ENCODE measurements around the gene EEFSEC. TPM values are rescaled to one million over a fixed set of nuclear protein-coding genes. Genes with fewer than 3 reads are reported as not detected.

Gene EEFSEC
- total RNA-seq, 1 experiment from 2014 or later = 14.0 TPM

DNA sequence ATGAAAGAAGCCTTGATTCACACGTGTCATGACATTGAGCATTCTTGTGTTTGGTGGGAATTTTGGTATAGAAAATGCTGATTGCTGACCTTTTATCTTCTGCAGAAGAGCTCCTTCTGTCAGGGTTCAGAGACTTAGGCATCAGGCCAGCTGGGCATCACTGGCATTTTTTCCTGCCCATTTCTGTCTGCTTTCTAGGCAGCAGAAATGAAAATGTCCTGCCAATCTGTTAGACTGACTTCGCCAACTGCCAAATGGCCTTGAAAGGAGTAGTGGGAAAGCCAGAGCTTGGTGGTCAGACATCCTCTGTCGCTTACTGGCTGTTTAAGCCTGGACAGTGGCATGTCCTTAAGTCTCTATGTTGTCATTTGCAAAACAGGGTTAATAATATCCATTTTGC is 57.4 kb downstream of the EEFSEC start:
- Mint-ChIP-seq H3K27ac (ENCODE audit: unreplicated experiment) (no peak overlapping the region), H3K36me3 (ENCODE audit: insufficient read depth, unreplicated experiment) (peaks cover under 1% of the 10 kb centered on the region), H3K9me3 (ENCODE audit: unreplicated experiment) (no peaks in the 10 kb centered on the region), H3K4me3 (ENCODE audit: unreplicated experiment) (no peak overlapping the region), H3K4me1 (ENCODE audit: low read depth, unreplicated experiment) (no peaks in the 10 kb centered on the region), H3K27me3 (ENCODE audit: insufficient read depth, unreplicated experiment) (no peaks in the 10 kb centered on the region)
- ChIA-PET POLR2A (no interaction called here), CTCF (no interaction called here)
- no peak overlapping the region for H3K4me3 ChIP-seq (ENCODE audit: low read depth, low read length)
- no peak for DNase-seq
- H3K36me3 ChIP-seq (ENCODE audit: control insufficient read depth, insufficient read depth, low read length) = no peaks in the 10 kb centered on the region
- intact Hi-C loops (cut with micrococcal nuclease; ENCODE audit: unreplicated experiment) = no loop called here
- no peaks in the 10 kb centered on the region for H3K4me1 ChIP-seq
- no peaks in the 10 kb centered on the region for H3K27me3 ChIP-seq (replicated peaks; ENCODE audit: control insufficient read depth, insufficient read depth, low read length)
- TF ChIP-seq, protein P1, sequence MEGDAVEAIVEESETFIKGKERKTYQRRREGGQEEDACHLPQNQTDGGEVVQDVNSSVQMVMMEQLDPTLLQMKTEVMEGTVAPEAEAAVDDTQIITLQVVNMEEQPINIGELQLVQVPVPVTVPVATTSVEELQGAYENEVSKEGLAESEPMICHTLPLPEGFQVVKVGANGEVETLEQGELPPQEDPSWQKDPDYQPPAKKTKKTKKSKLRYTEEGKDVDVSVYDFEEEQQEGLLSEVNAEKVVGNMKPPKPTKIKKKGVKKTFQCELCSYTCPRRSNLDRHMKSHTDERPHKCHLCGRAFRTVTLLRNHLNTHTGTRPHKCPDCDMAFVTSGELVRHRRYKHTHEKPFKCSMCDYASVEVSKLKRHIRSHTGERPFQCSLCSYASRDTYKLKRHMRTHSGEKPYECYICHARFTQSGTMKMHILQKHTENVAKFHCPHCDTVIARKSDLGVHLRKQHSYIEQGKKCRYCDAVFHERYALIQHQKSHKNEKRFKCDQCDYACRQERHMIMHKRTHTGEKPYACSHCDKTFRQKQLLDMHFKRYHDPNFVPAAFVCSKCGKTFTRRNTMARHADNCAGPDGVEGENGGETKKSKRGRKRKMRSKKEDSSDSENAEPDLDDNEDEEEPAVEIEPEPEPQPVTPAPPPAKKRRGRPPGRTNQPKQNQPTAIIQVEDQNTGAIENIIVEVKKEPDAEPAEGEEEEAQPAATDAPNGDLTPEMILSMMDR (IDR thresholded peaks at IDR 0.05; ENCODE audit: insufficient read depth in 1 of 2, low read depth in 1 of 2, low read length in 1 of 2, severe bottlenecking in 1 of 2, unreplicated experiment in 1 of 2) = no peak
- no peaks in the 10 kb centered on the region for H3K9me3 ChIP-seq
- BruUV-seq (replicated peaks) = no TSS peak

DNA sequence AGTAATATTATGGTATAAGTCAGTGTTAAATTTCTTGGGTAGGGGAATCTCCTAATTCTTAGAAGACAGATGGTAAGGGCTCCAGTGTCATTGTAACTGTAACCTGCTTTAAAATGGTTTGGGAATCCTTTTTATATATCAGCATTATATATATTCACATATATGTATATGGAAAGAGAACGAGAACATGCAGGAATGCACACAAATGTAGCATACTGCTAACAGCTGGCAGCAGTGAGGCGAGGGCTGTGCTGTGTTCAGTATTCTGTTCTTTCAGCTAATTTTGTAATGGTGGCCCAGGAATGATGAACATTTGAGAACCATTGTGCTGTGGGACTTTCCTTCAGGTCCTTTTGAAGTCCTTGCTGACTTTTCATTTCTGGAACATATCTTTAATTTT is 60.8 kb downstream of the EEFSEC start:
- POLR2A ChIA-PET = no interaction called here
- no peaks in the 10 kb centered on the region for H3K4me1 ChIP-seq
- Mint-ChIP-seq H3K27me3 (ENCODE audit: insufficient read depth, unreplicated experiment) (no peaks in the 10 kb centered on the region), H3K36me3 (ENCODE audit: insufficient read depth, unreplicated experiment) (peaks cover 5% of the 10 kb centered on the region), H3K4me3 (ENCODE audit: unreplicated experiment) (no peak overlapping the region), H3K27ac (ENCODE audit: unreplicated experiment) (no peak overlapping the region), H3K4me1 (ENCODE audit: low read depth, unreplicated experiment) (no peaks in the 10 kb centered on the region), H3K9me3 (ENCODE audit: unreplicated experiment) (no peaks in the 10 kb centered on the region)
- CTCF ChIA-PET = no interaction called here
- BruUV-seq (replicated peaks) = no TSS peak
- H3K36me3 ChIP-seq (ENCODE audit: control insufficient read depth, insufficient read depth, low read length) = no peaks in the 10 kb centered on the region
- TF ChIP-seq, protein P1 (IDR thresholded peaks at IDR 0.05; ENCODE audit: insufficient read depth in 1 of 2, low read depth in 1 of 2, low read length in 1 of 2, severe bottlenecking in 1 of 2, unreplicated experiment in 1 of 2) = no peak
- intact Hi-C loops (cut with micrococcal nuclease; ENCODE audit: unreplicated experiment) = no loop called here
- H3K4me3 ChIP-seq (ENCODE audit: low read depth, low read length) = no peak overlapping the region
- DNase-seq = no peak
- no peaks in the 10 kb centered on the region for H3K9me3 ChIP-seq
- H3K27me3 ChIP-seq (replicated peaks; ENCODE audit: control insufficient read depth, insufficient read depth, low read length) = no peaks in the 10 kb centered on the region

DNA sequence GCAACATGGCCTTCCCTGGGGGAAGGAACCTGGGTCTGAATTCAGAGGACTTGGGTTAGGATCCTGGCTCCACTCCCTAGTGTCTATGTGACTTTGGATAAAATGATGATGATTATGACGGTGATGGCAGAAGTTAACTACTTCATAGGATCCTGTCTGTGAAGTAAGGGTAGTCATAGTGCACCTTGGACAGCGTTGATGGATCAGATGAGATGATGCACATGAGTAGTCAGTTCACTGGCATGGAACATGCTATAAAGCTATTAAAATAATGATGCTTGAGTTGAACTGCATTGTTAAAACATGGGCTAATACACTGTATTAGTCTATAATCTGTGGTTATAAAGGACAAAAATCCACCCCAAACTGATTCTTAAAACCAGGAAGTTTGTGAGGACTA is 62.0 kb downstream of the EEFSEC start:
- Mint-ChIP-seq H3K27ac (ENCODE audit: unreplicated experiment) (no peak overlapping the region), H3K36me3 (ENCODE audit: insufficient read depth, unreplicated experiment) (peaks cover 5% of the 10 kb centered on the region), H3K27me3 (ENCODE audit: insufficient read depth, unreplicated experiment) (no peaks in the 10 kb centered on the region), H3K9me3 (ENCODE audit: unreplicated experiment) (no peaks in the 10 kb centered on the region), H3K4me1 (ENCODE audit: low read depth, unreplicated experiment) (no peaks in the 10 kb centered on the region), H3K4me3 (ENCODE audit: unreplicated experiment) (no peak overlapping the region)
- H3K4me1 ChIP-seq = no peaks in the 10 kb centered on the region
- ChIA-PET POLR2A (no interaction called here), CTCF (no interaction called here)
- TF ChIP-seq, protein P1 (IDR thresholded peaks at IDR 0.05; ENCODE audit: insufficient read depth in 1 of 2, low read depth in 1 of 2, low read length in 1 of 2, severe bottlenecking in 1 of 2, unreplicated experiment in 1 of 2) = no peak
- no peaks in the 10 kb centered on the region for H3K36me3 ChIP-seq (ENCODE audit: control insufficient read depth, insufficient read depth, low read length)
- intact Hi-C loops (cut with micrococcal nuclease; ENCODE audit: unreplicated experiment) = no loop called here
- no peak for DNase-seq
- H3K4me3 ChIP-seq (ENCODE audit: low read depth, low read length) = no peak overlapping the region
- no TSS peak for BruUV-seq (replicated peaks)
- H3K27me3 ChIP-seq (replicated peaks; ENCODE audit: control insufficient read depth, insufficient read depth, low read length) = no peaks in the 10 kb centered on the region
- no peaks in the 10 kb centered on the region for H3K9me3 ChIP-seq
